ENCODE data around the gene WNT7B.

The WNT7B gene

GRCh38 chr22:45968751-45969413, 8.1 kb downstream of the WNT7B start:
- WGBS (ENCODE audit: extremely low coverage, insufficient coverage, low lambda C conversion rate), result no CpG with 5 or more reads among the region's 21 CpGs

GRCh38 chr22:45968003-45968650, 8.8 kb downstream of the WNT7B start:
- no peak overlapping the region for H4K5ac ChIP-seq (ENCODE audit: low read length)
- no peak overlapping the region for H3K4ac ChIP-seq (ENCODE audit: low read depth, low read length)
- H3K79me2 ChIP-seq (ENCODE audit: control insufficient read depth, insufficient read depth, low read length), result no peaks in the 10 kb centered on the region
- no peaks in the 10 kb centered on the region for H3K79me1 ChIP-seq (ENCODE audit: low read length)
- no peak overlapping the region for H4K8ac ChIP-seq (ENCODE audit: low read depth, low read length)
- no peak overlapping the region for H2AK5ac ChIP-seq (ENCODE audit: low read length)
- H3K36me3 ChIP-seq (ENCODE audit: control insufficient read depth, insufficient read depth, low read length), result no peaks in the 10 kb centered on the region
- no peak overlapping the region for H3K4me3 ChIP-seq (ENCODE audit: low read length)
- no peak overlapping the region for H3K9ac ChIP-seq (ENCODE audit: low read length)
- peaks cover 27% of the 10 kb centered on the region for H3K27me3 ChIP-seq (ENCODE audit: insufficient read depth, low read length, poor library complexity)
- no CpG with 5 or more reads among the region's 10 CpGs for WGBS (ENCODE audit: extremely low coverage, insufficient coverage, low lambda C conversion rate)
- no peak overlapping the region for H3K56ac ChIP-seq (ENCODE audit: low read length)
- H3K4me1 ChIP-seq (ENCODE audit: control insufficient read depth, low read depth, low read length), result peaks cover 3% of the 10 kb centered on the region
- no peak for DNase-seq
- no peak overlapping the region for H3K18ac ChIP-seq (ENCODE audit: low read length)
- no peak overlapping the region for H3K27ac ChIP-seq (ENCODE audit: low read depth, low read length)
- H3K4me2 ChIP-seq (ENCODE audit: low read length), result no peak overlapping the region
- H2BK120ac ChIP-seq (ENCODE audit: low read depth, low read length), result no peak overlapping the region
- no peak overlapping the region for H2BK15ac ChIP-seq (replicated peaks; ENCODE audit: low read depth)
- no peak overlapping the region for H3K23ac ChIP-seq (ENCODE audit: low read length)
- no peak overlapping the region for H2BK5ac ChIP-seq (ENCODE audit: low read length)

More at GRCh38 chr22:45968751-45969413, 8.1 kb downstream of the WNT7B start:
- no peaks in the 10 kb centered on the region for H3K79me1 ChIP-seq (ENCODE audit: low read length)
- H4K8ac ChIP-seq (ENCODE audit: low read depth, low read length), result no peak overlapping the region
- no peak overlapping the region for H3K56ac ChIP-seq (ENCODE audit: low read length)
- H2BK5ac ChIP-seq (ENCODE audit: low read length), result no peak overlapping the region
- H3K27ac ChIP-seq (ENCODE audit: low read depth, low read length), result no peak overlapping the region
- H3K4me3 ChIP-seq (ENCODE audit: low read length), result no peak overlapping the region
- no peak overlapping the region for H2AK5ac ChIP-seq (ENCODE audit: low read length)
- no peak overlapping the region for H2BK15ac ChIP-seq (replicated peaks; ENCODE audit: low read depth)
- H4K5ac ChIP-seq (ENCODE audit: low read length), result no peak overlapping the region
- H2BK120ac ChIP-seq (ENCODE audit: low read depth, low read length), result no peak overlapping the region
- H3K27me3 ChIP-seq (ENCODE audit: insufficient read depth, low read length, poor library complexity), result peaks cover 35% of the 10 kb centered on the region
- H3K4me2 ChIP-seq (ENCODE audit: low read length), result no peak overlapping the region
- no peak overlapping the region for H3K9ac ChIP-seq (ENCODE audit: low read length)
- no peak overlapping the region for H3K18ac ChIP-seq (ENCODE audit: low read length)
- no peak for DNase-seq
- H3K36me3 ChIP-seq (ENCODE audit: control insufficient read depth, insufficient read depth, low read length), result no peaks in the 10 kb centered on the region
- H3K79me2 ChIP-seq (ENCODE audit: control insufficient read depth, insufficient read depth, low read length), result no peaks in the 10 kb centered on the region
- H3K4ac ChIP-seq (ENCODE audit: low read depth, low read length), result no peak overlapping the region
- no peak overlapping the region for H3K23ac ChIP-seq (ENCODE audit: low read length)
- H3K4me1 ChIP-seq (ENCODE audit: control insufficient read depth, low read depth, low read length), result peaks cover 3% of the 10 kb centered on the region

DNA sequence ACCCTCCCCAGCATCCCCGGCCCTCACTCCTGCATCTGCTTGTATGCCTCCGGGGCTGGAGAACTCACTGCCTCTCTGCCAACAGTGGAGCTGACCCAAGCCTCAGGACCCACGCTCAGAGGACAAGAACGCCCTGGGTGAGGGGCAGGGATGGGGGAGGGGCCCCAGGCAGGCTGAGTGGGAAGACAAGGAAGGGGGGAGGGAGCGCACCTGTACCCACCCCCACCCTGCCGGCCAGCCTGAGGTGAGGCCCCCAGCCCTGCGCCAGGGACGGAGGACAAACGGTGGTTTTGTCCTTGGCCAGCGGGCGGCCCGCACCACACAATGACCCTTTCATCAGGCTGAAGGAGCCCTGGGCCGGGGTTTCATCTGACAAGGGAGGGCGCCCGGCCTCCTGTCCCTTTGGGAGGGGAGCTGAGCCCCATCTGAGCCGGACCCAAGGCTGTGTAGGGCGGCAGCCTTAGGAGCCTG, 10.0 kb downstream of the WNT7B start:
- H3K23ac ChIP-seq (ENCODE audit: low read length), result no peak overlapping the region
- H3K18ac ChIP-seq (ENCODE audit: low read length), result no peak overlapping the region
- no peak overlapping the region for H4K5ac ChIP-seq (ENCODE audit: low read length)
- no peaks in the 10 kb centered on the region for H3K79me2 ChIP-seq (ENCODE audit: control insufficient read depth, insufficient read depth, low read length)
- H3K4me3 ChIP-seq (ENCODE audit: low read length), result no peak overlapping the region
- H3K79me1 ChIP-seq (ENCODE audit: low read length), result no peaks in the 10 kb centered on the region
- H2AK5ac ChIP-seq (ENCODE audit: low read length), result no peak overlapping the region
- H4K8ac ChIP-seq (ENCODE audit: low read depth, low read length), result no peak overlapping the region
- no peak overlapping the region for H3K56ac ChIP-seq (ENCODE audit: low read length)
- H2BK120ac ChIP-seq (ENCODE audit: low read depth, low read length), result no peak overlapping the region
- no peaks in the 10 kb centered on the region for H3K36me3 ChIP-seq (ENCODE audit: control insufficient read depth, insufficient read depth, low read length)
- H3K27me3 ChIP-seq (ENCODE audit: insufficient read depth, low read length, poor library complexity), result peaks cover 16% of the 10 kb centered on the region
- H3K4ac ChIP-seq (ENCODE audit: low read depth, low read length), result no peak overlapping the region
- no CpG with 5 or more reads among the region's 17 CpGs for WGBS (ENCODE audit: extremely low coverage, insufficient coverage, low lambda C conversion rate)
- no peak overlapping the region for H2BK15ac ChIP-seq (replicated peaks; ENCODE audit: low read depth)
- H3K9ac ChIP-seq (ENCODE audit: low read length), result no peak overlapping the region
- no peak overlapping the region for H3K4me2 ChIP-seq (ENCODE audit: low read length)
- H2BK5ac ChIP-seq (ENCODE audit: low read length), result no peak overlapping the region
- peaks cover 3% of the 10 kb centered on the region for H3K4me1 ChIP-seq (ENCODE audit: control insufficient read depth, low read depth, low read length)
- no peak for DNase-seq
- no peak overlapping the region for H3K27ac ChIP-seq (ENCODE audit: low read depth, low read length)

DNA sequence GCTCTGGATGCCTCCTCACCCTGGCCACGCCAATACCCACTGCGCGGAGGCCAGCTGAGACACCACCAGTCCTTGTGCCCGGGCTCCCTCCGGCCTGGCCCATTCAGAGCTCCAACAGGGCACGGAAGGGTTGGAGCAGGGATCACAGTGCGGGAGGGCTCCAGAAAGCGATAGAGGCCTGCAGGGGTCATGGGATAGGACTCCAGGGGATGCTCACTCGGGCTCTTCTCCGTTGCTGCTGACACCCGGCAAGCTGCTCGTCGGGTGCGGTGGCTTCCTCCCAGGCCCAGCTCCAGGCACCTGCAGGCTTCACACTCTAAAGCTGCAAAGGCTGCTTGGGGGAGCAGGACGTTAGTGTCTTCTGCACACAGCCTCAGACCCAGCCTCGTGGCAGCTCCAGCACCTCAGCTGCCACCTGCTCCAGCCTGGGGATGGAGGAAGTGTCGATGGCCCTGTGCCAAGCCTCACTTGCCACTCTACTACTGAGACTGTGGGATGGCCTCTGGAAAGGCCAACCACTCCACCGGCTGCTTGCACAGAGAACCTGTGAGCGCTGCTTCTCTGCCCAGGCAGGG, 10.6 kb downstream of the WNT7B start:
- no peak overlapping the region for H4K8ac ChIP-seq (ENCODE audit: low read depth, low read length)
- no peak overlapping the region for H2BK15ac ChIP-seq (replicated peaks; ENCODE audit: low read depth)
- H3K23ac ChIP-seq (ENCODE audit: low read length), result no peak overlapping the region
- no peak overlapping the region for H3K4me2 ChIP-seq (ENCODE audit: low read length)
- no peak overlapping the region for H3K4me3 ChIP-seq (ENCODE audit: low read length)
- H3K27ac ChIP-seq (ENCODE audit: low read depth, low read length), result no peak overlapping the region
- no peak overlapping the region for H2BK5ac ChIP-seq (ENCODE audit: low read length)
- H4K5ac ChIP-seq (ENCODE audit: low read length), result no peak overlapping the region
- no peak overlapping the region for H3K18ac ChIP-seq (ENCODE audit: low read length)
- no CpG with 5 or more reads among the region's 19 CpGs for WGBS (ENCODE audit: extremely low coverage, insufficient coverage, low lambda C conversion rate)
- no peak overlapping the region for H3K56ac ChIP-seq (ENCODE audit: low read length)
- peaks cover under 1% of the 10 kb centered on the region for H3K4me1 ChIP-seq (ENCODE audit: control insufficient read depth, low read depth, low read length)
- H2AK5ac ChIP-seq (ENCODE audit: low read length), result no peak overlapping the region
- no peak for DNase-seq
- no peaks in the 10 kb centered on the region for H3K36me3 ChIP-seq (ENCODE audit: control insufficient read depth, insufficient read depth, low read length)
- no peak overlapping the region for H2BK120ac ChIP-seq (ENCODE audit: low read depth, low read length)
- no peak overlapping the region for H3K9ac ChIP-seq (ENCODE audit: low read length)
- no peak overlapping the region for H3K4ac ChIP-seq (ENCODE audit: low read depth, low read length)
- H3K79me1 ChIP-seq (ENCODE audit: low read length), result no peaks in the 10 kb centered on the region
- H3K79me2 ChIP-seq (ENCODE audit: control insufficient read depth, insufficient read depth, low read length), result no peaks in the 10 kb centered on the region
- peaks cover 12% of the 10 kb centered on the region for H3K27me3 ChIP-seq (ENCODE audit: insufficient read depth, low read length, poor library complexity)

DNA sequence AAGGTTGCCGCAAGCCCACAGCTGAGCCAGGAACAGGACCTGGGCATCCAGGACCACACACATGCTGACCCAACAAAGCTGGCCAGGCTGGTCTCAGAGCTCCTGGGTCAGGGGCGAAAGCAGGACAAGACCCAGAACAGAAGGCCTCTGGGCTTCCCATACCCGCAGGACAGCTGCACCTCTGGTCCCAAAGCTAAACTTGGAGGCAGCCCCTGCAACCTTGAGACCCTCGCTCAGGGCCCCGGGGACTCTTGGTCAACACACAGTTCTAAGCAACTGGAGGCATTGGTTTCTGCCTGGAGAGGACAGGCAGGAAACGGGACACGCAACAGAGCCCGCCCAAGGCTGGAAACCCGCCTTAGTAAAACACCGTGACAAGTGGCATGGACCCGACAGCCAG, 11.4 kb downstream of the WNT7B start:
- no CpG with 5 or more reads among the region's 11 CpGs for WGBS (ENCODE audit: extremely low coverage, insufficient coverage, low lambda C conversion rate)
- Histone ChIP-seq H3K79me2 (ENCODE audit: control insufficient read depth, insufficient read depth, low read length) (no peaks in the 10 kb centered on the region), H3K27me3 (ENCODE audit: insufficient read depth, low read length, poor library complexity) (peaks cover 8% of the 10 kb centered on the region), H4K8ac (ENCODE audit: low read depth, low read length) (no peak overlapping the region), H3K36me3 (ENCODE audit: control insufficient read depth, insufficient read depth, low read length) (no peaks in the 10 kb centered on the region), H3K23ac (ENCODE audit: low read length) (no peak overlapping the region), H3K27ac (ENCODE audit: low read depth, low read length) (no peak overlapping the region), H2BK15ac (replicated peaks; ENCODE audit: low read depth) (no peak overlapping the region), H3K4me1 (ENCODE audit: control insufficient read depth, low read depth, low read length) (no peaks in the 10 kb centered on the region), H3K4me3 (ENCODE audit: low read length) (no peak overlapping the region), H2BK120ac (ENCODE audit: low read depth, low read length) (no peak overlapping the region), H4K5ac (ENCODE audit: low read length) (no peak overlapping the region), H3K56ac (ENCODE audit: low read length) (no peak overlapping the region), H2BK5ac (ENCODE audit: low read length) (no peak overlapping the region), H3K79me1 (ENCODE audit: low read length) (no peaks in the 10 kb centered on the region), H2AK5ac (ENCODE audit: low read length) (no peak overlapping the region), H3K4me2 (ENCODE audit: low read length) (no peak overlapping the region), H3K9ac (ENCODE audit: low read length) (no peak overlapping the region), H3K4ac (ENCODE audit: low read depth, low read length) (no peak overlapping the region), H3K18ac (ENCODE audit: low read length) (no peak overlapping the region)
- no peak for DNase-seq
